Fibroblast of the aortic adventitia (primary cell): ENCODE data around the gene OR1Q1. TPM values are rescaled to one million over a fixed set of nuclear protein-coding genes. Genes with fewer than 3 reads are reported as not detected.
"Not testable (repeated sequence)": the region's sequence is repeated elsewhere in the genome, so short reads cannot be mapped to it uniquely, and the experiment has no call there.

Experiments
- DNase-seq: peaks from one replicate; pipeline ENCODE4 v3.0.0-alpha.2; 2010; ENCODE audit warnings: low read depth
- H3K4me3 ChIP-seq: 2 replicates; pipeline ENCODE4 v1.5.1; 2011; ENCODE audit warnings: low read depth, mild to moderate bottlenecking, control low read depth, low read length, moderate library complexity
- total RNA-seq: library from RNA; depleted of rRNA; stranded (reverse); fragments of >200 nt; gene quantifications from 2 replicates; pipeline ENCODE4 v1.2.3, GENCODE V29; 2012; ENCODE audit warnings: low replicate concordance
- TF ChIP-seq, protein P1 (sequence below): IDR thresholded peaks from 2 replicates; pipeline ENCODE4 v1.5.1; 2011; ENCODE audit warnings: mild to moderate bottlenecking, low read length, control low read depth, inconsistent platforms; ENCODE audit not compliant: insufficient read depth

Gene OR1Q1, protein sequence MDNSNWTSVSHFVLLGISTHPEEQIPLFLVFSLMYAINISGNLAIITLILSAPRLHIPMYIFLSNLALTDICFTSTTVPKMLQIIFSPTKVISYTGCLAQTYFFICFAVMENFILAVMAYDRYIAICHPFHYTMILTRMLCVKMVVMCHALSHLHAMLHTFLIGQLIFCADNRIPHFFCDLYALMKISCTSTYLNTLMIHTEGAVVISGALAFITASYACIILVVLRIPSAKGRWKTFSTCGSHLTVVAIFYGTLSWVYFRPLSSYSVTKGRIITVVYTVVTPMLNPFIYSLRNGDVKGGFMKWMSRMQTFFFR
- total RNA-seq: 0.81 TPM in 1 of 2 replicates, not detected in the other

DNA sequence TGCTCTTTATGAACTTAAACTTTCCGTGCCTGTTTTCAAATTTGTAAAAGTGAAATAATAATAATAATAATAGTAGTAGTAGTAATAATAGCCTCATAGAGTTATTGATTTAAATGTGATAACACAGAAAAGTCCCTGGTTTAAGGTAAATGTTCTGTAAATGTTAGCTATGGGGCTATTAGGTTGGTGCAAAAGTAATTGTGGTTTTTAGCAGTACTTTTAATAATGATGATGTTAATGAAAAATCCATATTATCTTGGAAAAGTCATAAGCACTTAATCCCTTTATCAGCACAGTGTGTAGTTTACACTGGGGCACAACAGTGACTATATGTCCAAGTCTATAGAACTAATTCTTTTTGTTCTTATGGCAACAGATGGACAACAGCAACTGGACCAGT, at the start of gene OR1Q1:
Gene OR1Q1 (plus strand): TSS at position 377 of the 400 bp plus-strand sequence. CDS start 0 bp downstream, at position 377.
- DNase-seq: no peak
- TF ChIP-seq, protein P1, sequence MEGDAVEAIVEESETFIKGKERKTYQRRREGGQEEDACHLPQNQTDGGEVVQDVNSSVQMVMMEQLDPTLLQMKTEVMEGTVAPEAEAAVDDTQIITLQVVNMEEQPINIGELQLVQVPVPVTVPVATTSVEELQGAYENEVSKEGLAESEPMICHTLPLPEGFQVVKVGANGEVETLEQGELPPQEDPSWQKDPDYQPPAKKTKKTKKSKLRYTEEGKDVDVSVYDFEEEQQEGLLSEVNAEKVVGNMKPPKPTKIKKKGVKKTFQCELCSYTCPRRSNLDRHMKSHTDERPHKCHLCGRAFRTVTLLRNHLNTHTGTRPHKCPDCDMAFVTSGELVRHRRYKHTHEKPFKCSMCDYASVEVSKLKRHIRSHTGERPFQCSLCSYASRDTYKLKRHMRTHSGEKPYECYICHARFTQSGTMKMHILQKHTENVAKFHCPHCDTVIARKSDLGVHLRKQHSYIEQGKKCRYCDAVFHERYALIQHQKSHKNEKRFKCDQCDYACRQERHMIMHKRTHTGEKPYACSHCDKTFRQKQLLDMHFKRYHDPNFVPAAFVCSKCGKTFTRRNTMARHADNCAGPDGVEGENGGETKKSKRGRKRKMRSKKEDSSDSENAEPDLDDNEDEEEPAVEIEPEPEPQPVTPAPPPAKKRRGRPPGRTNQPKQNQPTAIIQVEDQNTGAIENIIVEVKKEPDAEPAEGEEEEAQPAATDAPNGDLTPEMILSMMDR: no peak
- H3K4me3 ChIP-seq: no peak within 1 kb of the TSS

DNA sequence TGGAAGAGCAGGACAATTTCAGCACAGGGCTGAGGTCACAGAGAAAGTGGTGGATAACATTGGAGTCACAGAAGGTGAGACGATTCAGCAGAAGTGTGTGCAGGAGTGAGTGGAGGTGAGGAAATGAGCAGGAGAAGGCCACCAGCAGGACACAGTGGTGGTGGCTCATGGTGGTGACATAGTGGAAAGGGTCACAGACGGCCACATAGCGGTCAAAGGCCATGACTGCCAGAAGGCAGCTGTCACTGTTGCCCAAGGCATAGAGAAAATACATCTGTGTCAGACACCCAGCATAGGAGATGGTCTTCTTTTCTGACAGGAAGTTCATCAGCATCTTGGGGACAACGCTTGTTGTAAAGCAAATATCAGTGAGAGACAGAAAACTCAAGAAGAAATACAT, 46.6 kb upstream of the OR1Q1 start:
- DNase-seq: no peak
- no peak overlapping the region for H3K4me3 ChIP-seq
- TF ChIP-seq, protein P1: no peak

DNA sequence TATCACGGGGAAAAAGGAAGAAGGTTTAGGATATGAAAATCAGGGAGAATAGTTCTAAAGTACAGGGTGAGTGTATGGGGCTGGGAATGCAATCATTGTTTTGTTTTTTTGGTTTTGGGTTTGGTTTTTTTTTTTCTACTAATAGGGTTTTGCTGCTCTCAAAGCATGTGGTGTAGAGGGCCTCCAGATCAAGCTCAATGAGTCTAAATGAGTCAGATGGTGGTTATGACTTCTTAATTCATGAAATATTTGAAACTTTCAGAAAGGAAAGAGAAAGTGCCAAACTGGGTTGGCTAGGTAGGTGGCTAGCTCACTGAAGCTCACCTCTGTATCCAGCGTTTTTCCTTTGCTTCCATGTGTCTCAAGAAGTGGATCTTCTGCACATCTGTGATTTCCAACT, 42.1 kb upstream of the OR1Q1 start:
- no peak overlapping the region for H3K4me3 ChIP-seq
- DNase-seq: no peak
- TF ChIP-seq, protein P1: no peak

DNA sequence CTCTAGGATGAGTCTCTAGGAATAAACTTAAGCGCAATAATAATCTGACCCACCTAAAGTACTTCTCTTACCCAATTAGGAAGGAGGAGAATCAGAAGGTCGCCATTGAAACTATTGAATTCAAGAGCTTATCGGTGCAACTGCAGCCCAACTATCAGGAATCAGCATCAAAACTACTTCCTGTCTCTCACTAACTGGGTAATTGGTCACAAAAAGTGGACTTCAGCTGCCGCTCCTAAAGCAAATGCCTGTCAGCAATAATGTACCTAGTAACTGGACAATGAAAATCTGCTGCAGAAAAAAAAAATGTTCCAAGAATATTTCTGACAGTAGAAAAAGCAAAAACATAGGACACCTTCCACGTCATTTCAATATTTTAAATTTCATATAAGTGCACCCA, 34.7 kb upstream of the OR1Q1 start:
- H3K4me3 ChIP-seq: no peak overlapping the region
- DNase-seq: no peak

DNA sequence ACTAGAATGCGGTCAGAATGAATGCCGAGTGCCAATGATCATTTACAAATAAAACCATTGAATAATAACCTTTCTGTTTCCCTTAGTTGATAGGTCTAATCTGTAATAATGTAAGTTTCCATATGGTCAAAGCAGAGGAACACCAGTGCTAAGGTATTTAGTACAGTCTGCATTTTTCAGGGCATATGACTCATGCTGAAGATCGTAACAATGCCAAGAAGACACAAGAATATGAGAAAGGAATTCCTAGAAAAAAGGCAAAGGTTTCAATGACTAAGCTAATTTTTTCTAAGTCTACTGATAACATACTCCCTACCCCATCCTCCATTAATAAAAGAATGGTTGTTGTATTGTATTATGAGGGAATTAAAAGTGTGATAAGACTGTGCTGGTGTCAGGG, 34.2 kb upstream of the OR1Q1 start:
- TF ChIP-seq, protein P1: no peak
- DNase-seq: peak; percentile 71
- H3K4me3 ChIP-seq: no peak overlapping the region

More for the DNA sequence above, 34.7 kb upstream of the OR1Q1 start:
- TF ChIP-seq, protein P1: no peak

DNA sequence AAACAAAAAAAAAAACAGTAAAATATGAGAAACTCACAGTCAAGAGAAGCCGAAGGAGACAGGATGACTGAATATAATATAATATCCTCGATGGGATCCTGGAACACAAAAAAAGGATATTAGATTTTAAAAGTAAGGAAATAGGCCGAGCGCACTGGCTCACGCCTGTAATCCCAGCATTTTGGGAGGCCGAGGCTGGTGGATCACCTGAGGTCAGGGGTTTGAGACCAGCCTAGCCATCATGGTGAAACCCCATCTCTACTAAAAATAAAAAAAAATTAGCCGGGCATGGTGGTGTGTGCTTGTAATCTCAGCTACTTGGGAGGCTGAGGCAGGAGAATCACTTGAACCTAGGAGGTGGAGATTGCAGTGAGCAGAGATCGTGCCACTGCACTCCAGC, 31.3 kb upstream of the OR1Q1 start, which contains the start of gene OR1L8:
Gene OR1L8 (minus strand): TSS at position 101 of the 400 bp plus-strand sequence. CDS start 14,907 bp downstream, outside the sequence.
- DNase-seq, H3K4me3 ChIP-seq: not testable (repeated sequence)

DNA sequence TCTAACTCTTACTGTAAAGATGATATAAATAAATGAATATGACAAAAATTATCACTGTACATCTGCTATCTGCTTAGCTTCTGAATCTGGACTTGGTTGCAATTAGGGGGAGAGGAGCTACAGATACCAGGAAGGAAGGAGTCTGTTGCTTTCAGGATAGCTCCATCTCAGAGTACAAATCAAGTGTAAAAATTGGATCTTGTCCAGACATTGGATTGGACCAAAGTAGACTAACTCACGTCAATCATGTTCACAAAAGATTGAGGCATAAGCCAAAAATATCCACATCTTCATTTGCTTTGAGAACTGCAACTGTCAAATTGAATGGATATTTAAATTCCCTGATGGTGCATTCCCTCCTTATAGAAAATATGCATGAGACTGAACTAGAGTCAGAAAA, 8.8 kb upstream of the OR1Q1 start:
- H3K4me3 ChIP-seq: no peak overlapping the region
- no peak for DNase-seq
- TF ChIP-seq, protein P1: no peak
